ENCODE measurements around the gene TIGAR.

Gene TIGAR, protein sequence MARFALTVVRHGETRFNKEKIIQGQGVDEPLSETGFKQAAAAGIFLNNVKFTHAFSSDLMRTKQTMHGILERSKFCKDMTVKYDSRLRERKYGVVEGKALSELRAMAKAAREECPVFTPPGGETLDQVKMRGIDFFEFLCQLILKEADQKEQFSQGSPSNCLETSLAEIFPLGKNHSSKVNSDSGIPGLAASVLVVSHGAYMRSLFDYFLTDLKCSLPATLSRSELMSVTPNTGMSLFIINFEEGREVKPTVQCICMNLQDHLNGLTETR

DNA sequence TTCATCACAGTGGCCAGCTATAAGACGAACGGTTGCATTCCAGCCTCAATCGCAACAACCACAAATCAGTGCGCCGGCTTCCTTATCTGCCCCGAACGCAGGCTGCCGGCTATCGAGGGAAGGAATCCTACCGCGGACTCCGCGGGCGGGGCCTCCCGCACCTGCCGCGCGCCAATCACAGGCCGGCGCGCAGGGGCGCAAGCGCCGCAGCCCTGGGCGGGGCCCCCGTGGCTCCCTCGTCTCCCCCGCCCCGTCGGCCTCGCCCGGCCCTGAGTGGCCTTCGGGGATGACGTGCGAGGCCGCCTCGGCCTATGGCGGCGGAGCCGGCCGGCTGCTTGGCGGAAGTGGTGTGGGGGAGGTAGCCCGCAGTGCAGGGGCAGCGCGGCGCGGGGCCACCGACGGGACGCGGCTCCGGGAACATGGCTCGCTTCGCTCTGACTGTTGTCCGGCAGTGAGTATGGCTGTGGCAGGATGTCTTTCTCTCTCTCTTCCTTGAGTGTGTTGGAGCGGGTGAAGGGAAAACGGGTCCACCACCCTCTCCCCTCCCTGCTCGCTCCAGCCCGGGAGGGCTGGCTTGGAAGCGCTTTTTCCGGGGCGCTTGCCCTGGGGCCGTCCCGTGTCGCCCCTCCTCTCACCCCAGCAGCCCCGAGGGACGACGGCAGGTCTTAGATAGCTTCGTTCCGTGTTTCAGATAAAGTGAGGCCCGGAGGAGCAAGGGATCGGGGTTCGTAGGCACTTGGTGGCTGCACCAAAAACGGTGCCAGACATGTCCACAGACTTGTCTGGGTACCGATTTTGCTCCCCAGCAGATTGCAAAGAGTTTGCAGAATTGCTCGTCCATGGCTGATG lies at the start of gene TIGAR:
TSS of gene TIGAR (plus strand) at position 361 of the 849 bp plus-strand sequence. CDS start at position 420, 59 bp downstream.
- DNase-seq = peak; percentile 89 to 94

DNA sequence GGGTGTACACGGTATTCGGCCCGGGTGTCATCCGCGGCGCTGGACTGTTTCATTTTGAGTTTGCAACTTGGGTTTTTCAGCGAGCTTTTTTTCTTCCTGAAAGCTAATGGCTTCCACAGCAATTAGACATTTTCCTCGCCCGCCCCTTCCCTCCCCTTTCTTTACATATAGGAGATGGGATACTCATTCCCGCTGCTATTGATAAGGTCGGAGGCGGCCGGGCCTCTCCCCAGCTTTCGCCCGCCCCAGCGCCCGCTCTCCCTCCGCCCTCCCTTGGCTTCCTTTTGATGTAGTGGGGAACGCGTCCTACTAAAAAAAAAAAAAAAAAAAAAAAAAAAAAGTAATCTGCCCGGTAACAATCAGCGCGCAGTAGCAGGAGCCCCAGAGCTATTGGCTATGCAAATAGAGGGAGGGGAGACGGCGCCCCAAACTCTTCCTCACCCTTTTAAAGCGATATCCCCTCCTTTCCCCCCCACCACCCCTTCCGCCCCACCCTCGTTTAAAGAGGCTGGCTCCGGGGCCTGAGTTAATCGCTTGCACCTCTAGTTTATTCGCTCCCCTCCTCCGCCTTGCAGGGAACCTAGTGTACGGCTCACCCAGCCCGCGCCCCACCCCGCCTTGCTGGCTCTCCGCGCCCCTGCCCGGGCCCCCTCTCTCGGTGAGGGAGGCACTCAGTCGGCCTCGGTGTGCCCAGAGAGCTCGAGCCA lies 49.1 kb upstream of the TIGAR start:
- peak; percentile 91 to 92 for DNase-seq

DNA sequence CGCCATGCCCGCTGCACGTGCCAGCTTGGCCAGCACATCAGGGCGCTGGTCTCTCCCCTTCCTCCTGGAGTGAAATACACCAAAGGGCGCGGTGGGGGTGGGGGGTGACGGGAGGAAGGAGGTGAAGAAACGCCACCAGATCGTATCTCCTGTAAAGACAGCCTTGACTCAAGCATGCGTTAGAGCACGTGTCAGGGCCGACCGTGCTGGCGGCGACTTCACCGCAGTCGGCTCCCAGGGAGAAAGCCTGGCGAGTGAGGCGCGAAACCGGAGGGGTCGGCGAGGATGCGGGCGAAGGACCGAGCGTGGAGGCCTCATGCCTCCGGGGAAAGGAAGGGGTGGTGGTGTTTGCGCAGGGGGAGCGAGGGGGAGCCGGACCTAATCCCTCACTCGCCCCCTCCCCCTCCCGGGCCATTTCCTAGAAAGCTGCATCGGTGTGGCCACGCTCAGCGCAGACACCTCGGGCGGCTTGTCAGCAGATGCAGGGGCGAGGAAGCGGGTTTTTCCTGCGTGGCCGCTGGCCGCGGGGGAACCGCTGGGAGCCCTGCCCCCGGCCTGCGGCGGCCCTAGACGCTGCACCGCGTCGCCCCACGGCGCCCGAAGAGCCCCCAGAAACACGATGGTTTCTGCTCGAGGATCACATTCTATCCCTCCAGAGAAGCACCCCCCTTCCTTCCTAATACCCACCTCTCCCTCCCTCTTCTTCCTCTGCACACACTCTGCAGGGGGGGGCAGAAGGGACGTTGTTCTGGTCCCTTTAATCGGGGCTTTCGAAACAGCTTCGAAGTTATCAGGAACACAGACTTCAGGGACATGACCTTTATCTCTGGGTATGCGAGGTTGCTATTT lies 48.4 kb upstream of the TIGAR start:
- peak; percentile 86 to 87 for DNase-seq

DNA sequence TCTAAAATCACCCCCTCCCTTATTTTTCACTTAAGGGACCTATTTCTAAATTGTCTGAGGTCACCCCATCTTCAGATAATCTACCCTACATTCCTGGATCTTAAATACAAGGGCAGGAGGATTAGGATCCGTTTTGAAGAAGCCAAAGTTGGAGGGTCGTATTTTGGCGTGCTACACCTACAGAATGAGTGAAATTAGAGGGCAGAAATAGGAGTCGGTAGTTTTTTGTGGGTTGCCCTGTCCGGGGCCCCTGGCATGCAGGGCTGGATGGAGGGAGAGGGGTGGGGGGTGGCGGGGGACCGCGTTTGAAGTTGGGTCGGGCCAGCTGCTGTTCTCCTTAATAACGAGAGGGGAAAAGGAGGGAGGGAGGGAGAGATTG lies 47.8 kb upstream of the TIGAR start:
- DNase-seq = no peak

DNA sequence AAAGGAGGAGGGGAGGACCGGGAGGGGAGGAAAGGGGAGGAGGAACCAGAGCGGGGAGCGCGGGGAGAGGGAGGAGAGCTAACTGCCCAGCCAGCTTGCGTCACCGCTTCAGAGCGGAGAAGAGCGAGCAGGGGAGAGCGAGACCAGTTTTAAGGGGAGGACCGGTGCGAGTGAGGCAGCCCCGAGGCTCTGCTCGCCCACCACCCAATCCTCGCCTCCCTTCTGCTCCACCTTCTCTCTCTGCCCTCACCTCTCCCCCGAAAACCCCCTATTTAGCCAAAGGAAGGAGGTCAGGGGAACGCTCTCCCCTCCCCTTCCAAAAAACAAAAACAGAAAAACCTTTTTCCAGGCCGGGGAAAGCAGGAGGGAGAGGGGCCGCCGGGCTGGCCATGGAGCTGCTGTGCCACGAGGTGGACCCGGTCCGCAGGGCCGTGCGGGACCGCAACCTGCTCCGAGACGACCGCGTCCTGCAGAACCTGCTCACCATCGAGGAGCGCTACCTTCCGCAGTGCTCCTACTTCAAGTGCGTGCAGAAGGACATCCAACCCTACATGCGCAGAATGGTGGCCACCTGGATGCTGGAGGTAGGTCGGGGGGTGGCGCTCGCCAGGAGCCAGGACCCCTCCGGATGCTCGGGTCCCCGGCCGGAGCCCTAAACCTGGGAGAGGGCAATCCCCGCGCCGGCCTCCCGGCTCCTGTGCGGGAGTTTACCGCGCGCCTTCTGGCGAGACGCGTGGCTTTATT lies 47.2 kb upstream of the TIGAR start, which contains the start of gene CCND2:
TSS of gene CCND2 (plus strand) at position 111 of the 744 bp plus-strand sequence. CDS start at position 390, 279 bp downstream.
- DNase-seq = peak; percentile 80 to 85

DNA sequence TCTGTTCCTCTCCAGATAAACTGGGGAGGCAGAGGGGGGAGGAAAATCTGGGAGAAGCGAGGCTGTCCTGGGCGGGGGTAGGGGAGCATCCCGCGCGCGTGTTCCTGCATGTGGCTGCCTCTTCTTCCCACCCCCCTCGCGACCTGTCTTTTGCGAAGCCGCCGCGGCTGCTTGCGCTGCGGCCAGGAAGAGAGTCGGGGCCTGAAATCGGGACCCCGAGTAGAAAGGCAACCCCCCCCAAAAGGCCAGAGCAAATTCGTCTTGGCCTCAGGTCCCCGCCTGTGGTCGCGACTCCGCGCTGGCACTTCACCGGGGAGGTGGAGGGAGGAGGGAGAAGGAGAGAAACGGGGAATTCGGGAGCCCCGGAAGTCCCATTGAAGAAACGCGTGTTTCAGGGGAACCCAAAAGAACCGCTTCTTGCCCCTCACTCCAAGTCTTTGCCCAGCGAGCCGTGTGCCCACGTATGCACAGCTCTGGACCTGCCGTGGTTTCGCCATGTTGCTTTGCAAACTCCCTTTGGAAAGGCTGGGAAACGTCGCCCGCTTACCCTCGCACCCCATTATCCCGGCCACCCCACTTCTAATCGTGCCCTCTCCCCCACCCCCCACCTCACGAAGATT lies 46.5 kb upstream of the TIGAR start:
- peak; percentile 56 to 66 for DNase-seq

DNA sequence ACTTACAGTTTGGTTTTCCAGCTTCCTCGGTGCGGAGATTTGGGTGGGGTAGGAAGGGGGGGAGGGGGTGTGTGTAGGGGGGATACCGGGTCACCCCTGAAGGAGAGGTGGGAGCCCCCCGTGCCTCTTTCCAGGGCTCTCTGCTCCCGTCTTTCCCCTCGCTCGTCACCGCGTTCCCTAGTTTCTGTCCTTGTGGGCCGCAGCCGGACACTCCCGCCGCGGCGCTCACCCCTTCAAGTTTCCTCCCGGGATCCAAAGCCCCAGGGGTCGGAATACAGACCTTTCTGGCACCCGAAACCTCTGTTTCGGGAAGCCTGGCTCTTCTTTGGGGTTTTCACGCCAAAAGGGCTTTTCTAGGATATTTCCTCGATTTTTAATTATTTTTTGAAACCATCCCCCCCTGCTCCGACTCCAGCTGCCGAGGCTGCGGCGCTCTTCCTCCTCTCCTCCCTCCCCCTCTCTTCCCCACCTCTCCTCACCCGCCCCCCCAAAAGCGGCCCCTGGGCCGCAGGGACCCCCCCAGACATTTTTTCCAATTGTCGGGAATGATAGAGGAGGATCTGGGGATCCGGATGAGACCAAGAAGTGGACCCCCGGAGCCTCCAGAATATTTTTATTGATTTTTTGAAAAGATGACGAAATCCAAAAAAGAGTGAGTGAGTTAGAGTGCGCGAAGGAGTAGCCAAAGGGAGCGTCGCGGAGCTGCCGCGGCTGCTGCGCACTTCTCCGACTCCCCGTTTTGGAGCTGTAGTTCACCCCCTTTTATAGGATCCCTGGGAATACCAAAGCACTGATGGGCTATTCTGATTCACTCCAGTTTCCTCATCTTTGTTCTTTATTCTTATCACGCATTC lies 45.8 kb upstream of the TIGAR start:
- DNase-seq = peak in 1 of 2 experiments; percentile 56

DNA sequence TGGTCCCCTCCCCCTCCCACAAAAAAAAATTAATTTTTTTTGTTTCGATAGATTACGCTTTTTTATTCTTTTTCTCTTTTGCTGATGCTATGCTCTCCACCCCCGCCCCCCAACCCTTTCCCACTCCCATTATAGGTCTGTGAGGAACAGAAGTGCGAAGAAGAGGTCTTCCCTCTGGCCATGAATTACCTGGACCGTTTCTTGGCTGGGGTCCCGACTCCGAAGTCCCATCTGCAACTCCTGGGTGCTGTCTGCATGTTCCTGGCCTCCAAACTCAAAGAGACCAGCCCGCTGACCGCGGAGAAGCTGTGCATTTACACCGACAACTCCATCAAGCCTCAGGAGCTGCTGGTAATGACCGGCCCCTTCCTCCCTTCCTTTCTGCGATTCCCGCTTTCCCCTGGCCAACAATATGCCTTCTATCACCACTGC lies 45.1 kb upstream of the TIGAR start:
- no peak for DNase-seq

DNA sequence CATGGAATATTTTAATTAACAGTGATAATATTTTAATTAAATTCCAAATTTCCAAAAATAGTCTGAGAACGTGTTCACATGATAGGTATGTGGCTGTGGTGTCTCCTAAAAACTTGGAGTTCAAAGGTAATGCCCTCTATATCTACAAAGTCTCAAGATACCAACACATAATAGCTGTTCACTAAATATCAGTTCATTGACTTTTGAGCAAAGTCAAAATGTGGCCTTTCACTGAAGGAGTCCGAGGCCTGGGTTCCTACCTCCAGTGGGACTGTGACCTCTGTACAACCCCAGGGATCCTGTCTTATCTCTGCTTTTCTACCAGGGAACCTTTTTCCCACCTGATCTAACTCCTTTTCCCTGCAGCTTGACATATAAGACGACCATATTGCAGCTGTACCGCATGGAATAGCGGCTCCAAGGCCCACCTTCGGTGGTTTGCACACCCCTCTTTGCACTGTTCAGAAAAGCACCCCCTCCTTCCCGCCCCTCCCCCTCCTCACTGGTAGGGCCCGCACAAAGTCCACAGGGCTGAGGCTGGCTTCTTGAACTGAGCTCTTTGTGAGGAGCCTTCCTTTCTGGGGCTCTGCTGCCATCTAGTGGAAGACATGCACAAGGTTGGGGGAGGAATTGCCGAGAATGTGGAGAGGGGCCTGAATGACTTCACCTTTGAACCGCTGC lies 44.3 kb upstream of the TIGAR start:
- peak; percentile 89 to 91 for DNase-seq

DNA sequence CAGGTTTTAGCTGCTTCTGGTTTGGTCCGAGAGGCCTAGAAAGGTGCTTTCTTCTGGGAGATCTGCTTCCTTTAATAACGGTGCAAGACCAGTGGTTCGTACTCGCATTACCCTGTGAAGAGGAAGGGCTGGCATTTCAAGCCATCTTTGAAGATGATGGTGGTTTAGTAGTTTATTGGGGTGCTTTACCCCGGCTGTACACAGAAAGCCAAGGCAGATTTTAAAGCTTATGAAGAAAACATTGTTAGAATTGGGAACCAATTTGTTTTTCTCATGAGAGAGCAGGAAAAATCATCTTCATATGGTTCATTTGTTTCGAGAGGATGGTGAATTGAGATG lies 43.8 kb upstream of the TIGAR start:
- DNase-seq = no peak

DNA sequence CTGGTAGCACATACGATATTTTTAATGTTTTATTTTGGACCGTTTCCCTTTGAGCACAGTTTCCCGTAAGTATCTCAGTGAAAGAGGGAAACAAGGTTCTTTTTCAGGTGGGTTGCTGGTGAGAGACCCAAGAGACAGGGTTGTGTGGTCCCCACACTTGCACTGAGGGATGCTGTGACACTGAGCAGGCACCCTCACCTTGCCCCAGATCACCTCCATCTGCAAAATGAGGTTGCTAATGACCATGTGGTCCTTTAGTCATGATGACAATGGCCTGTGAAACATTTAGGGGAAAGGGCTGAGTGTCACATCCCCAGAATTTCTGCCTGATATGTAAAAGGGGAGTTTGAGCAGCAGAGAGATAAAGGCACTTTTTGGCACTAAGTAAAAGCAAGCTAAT lies 43.2 kb upstream of the TIGAR start:
- DNase-seq = no peak

DNA sequence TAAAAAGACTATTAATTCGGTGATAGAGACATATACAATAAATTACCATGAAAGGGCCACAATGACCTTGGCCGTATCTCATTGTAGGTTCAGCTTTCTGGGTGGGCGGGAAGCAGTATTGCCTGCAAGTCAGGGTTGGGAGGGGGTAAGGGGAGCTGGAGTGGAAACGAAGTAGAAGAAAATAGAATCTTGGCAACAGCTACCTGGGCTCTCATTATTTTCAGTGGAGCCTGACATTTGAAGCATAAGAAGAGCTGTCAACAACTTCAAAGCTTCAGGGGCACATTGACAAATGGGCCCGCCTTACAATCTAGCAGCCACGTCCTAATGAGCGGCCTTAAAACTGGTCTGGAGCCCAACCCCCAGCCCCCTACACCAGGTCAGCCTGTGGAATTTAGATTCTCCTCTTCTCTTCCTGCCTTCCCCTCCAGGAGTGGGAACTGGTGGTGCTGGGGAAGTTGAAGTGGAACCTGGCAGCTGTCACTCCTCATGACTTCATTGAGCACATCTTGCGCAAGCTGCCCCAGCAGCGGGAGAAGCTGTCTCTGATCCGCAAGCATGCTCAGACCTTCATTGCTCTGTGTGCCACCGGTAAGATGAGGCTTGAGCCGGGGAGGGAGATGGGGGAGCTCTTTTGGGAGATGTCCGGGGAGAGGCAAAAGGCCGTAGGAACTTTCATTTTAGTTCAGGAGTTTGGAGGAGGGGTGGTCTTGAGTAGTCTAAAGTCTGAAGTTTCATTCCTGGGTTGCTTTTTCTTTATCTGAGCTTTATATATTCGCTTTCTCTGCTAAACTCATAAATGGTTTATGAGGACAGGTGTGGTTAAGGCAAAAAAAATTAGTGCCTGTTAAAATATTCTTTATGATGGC lies 42.5 kb upstream of the TIGAR start:
- no peak for DNase-seq

DNA sequence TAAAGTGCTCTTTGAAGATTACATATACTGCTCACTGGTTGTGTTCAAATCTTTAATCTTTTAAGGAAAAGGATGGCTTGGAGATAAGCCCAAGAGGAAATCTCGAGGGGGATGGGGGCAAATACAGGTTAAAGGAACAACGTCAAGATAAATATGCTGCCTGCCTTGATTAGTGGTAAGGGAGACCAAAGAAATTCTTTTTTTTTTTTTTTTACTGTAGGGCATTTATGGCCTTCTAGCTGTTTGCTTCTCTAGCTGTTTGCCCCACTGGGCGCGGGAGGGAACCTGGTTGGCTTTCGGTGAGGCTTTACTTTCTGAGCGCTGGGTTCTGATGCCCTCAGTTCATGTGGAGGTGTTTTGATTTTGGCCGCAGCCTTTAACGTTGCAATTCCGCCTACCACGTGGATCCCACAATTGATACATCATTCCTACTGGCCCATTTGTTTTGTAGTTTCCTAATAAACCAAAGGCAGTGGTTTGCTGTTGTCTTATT lies 41.8 kb upstream of the TIGAR start:
- no peak for DNase-seq

DNA sequence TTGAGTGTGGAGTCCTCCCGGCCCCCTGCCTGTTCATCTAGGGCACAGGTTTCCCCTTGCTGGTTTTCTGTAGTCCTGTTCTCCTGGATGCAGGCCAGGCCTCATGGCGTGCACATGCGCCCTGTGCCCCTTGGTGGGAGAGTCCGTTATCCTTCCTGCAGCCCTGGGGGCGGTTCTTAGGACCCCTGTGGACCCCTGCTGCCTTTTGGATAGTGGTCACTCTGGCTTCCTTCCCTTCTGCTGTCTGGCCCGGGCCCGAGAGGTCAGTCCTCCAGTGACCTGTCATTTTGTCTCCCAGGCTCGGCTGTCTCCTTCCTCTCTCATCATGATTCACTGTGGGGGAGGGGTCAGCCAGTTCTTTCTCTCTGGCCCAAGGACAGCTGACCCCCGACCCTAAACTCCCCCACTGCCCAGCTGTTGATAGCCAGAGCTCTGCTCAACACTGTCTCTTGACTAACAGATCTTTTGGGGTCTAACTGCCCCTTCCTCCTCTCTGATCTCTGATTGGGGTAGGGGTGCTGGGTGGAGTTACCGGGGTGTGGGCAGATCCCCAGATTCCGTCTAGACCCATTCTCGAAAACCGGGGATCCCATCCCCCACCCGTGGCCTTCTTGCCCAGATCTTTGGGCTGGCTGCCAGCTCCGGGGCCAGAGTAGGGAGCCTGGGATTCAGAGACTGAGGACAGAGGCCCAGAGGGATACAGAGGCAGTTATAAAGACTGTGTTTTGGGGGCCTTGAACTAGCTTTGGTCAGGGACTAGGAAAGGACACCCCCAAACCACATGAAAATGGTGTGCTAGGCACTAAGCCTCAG lies 40.5 kb upstream of the TIGAR start:
- no peak for DNase-seq

DNA sequence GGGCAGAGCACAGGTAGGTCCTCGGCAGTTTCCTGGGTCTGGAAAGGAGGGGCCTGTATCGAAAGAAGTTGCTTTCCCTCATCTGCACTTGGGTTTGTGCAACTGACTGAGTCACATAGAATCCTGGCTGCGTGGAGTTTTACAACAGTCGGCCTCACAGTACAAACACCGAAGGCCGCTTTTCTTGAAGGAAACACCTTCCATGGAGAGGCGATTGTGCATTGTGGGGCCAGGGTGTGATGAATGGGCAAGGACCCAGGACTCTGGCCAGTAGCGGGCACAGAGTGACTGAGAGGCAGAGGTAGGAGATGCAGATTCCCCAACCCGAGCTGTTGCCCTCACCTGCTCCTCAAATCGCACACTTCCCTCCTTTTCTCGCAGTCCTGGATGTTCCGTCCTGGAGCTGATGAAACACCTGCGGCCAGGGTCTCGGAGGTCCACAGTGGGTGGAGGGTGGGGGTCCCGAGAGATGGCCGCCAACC lies 39.8 kb upstream of the TIGAR start:
- no peak for DNase-seq

DNA sequence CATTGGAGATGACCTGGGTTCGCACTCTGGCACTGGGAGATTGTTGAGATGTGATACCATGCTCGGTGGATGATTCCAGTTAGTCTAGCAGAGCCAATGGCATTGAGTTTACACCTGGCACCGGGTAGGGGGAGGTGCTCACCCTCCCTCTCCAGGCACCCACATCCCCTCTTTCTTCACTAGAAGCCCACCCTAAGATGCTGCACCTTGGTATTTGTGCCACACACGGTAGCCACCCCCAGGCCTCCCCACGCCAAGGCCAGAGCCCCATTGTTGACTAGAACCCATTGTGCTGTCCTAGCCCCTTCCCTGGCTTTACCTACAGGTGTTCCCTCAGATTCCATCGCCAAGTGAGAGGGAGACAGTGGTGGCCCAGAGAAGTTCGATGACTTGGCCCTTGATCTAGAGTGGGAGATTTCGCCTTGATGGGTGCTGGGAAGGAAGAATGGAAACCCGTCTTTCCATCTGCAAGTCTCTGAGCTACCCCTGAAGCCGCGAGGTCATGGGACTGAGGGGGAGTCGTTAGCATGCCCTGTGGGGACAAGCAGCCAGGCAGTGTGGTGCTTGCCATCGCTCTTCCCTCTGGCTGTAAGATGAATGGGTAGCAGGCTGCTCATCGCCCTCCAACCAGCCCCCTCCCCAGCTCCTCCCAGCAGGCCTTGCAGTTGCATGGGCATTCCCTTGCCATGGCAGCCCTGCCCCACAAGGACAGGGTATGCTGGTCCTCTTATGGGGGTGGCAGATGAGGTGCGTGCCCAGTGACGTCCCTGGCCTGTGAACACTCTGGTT lies 38.7 kb upstream of the TIGAR start:
- DNase-seq = no peak

Measured in activated T-cell treated with anti-CD3 and anti-CD28 coated beads, Interleukin-2, amount 50 U/mL, for 48 hours (primary cell).